Neuronal stem cell (in vitro differentiated cells): ENCODE data around the gene PDE8A.
"Not testable (repeated sequence)": the region's sequence is repeated elsewhere in the genome, so short reads cannot be mapped to it uniquely, and the experiment has no call there.

ENCODE experiments used
- DNase-seq: peaks from one replicate; pipeline ENCODE4 v3.0.0-alpha.2; 2013; ENCODE audit warnings: low spot score
- H2AFZ ChIP-seq: one replicate; pipeline ENCODE4 v1.6.1; 2013; ENCODE audit warnings: mild to moderate bottlenecking, low read length, inconsistent platforms
- H2AK5ac ChIP-seq: 2 replicates; pipeline ENCODE4 v1.6.1; 2013; ENCODE audit warnings: low read depth, mild to moderate bottlenecking, inconsistent platforms, low read length, moderate library complexity, mixed read lengths
- H2BK120ac ChIP-seq: 2 replicates; pipeline ENCODE4 v1.6.1; 2013; ENCODE audit warnings: low read depth, mild to moderate bottlenecking, inconsistent platforms, low read length, moderate library complexity, mixed read lengths
- H2BK12ac ChIP-seq: one replicate; pipeline ENCODE4 v1.6.1; 2013; ENCODE audit warnings: low read length, inconsistent platforms
- H2BK15ac ChIP-seq: 2 replicates; pipeline ENCODE4 v1.6.1; 2013; ENCODE audit warnings: mild to moderate bottlenecking, low read length, inconsistent platforms, mixed read lengths
- H2BK5ac ChIP-seq: one replicate; pipeline ENCODE4 v1.6.1; 2013; ENCODE audit warnings: inconsistent platforms, mild to moderate bottlenecking, low read length, moderate library complexity
- H3K14ac ChIP-seq: one replicate; pipeline ENCODE4 v1.6.1; 2013; ENCODE audit warnings: low read length, inconsistent platforms
- H3K18ac ChIP-seq: 2 replicates; pipeline ENCODE4 v1.6.1; 2013; ENCODE audit warnings: low read length, inconsistent platforms
- H3K23ac ChIP-seq: 2 replicates; pipeline ENCODE4 v1.6.1; 2013; ENCODE audit warnings: low read depth, mild to moderate bottlenecking, mixed read lengths, low read length, inconsistent platforms; ENCODE audit not compliant: poor library complexity
- H3K27ac ChIP-seq: replicated peaks from 3 replicates; pipeline ENCODE4 v1.5.1; 2013; ENCODE audit warnings: low read length, inconsistent platforms
- H3K27me3 ChIP-seq, 3 experiments: 2 replicates each; pipeline ENCODE4 v1.6.1; 2013; ENCODE audit warnings: low read length in 3 of 3, mild to moderate bottlenecking in 2 of 3, inconsistent platforms in 1 of 3, low read depth in 1 of 3, mixed read lengths in 1 of 3, moderate library complexity in 1 of 3; ENCODE audit not compliant: control insufficient read depth in 3 of 3, insufficient read depth in 3 of 3
- H3K36me3 ChIP-seq, 2 donors: replicated peaks in 1 of 2; 2 replicates each; pipeline ENCODE4 v1.6.1; 2013; ENCODE audit warnings: low read length in 2 of 2; ENCODE audit not compliant: control insufficient read depth in 2 of 2, insufficient read depth in 2 of 2
- H3K4ac ChIP-seq: 2 replicates; pipeline ENCODE4 v1.6.1; 2013; ENCODE audit warnings: inconsistent platforms, mild to moderate bottlenecking, low read length, moderate library complexity
- H3K4me1 ChIP-seq, 2 donors: 1 replicate in 1 of 2; 2 replicates in 1 of 2; pipeline ENCODE4 v1.6.1; 2013; ENCODE audit warnings: low read length in 2 of 2, low read depth in 1 of 2; ENCODE audit not compliant: control insufficient read depth in 2 of 2, insufficient read depth in 1 of 2
- H3K4me2 ChIP-seq: one replicate; pipeline ENCODE4 v1.6.1; 2013; ENCODE audit warnings: mild to moderate bottlenecking, low read length, inconsistent platforms; ENCODE audit not compliant: insufficient read depth, poor library complexity, severe bottlenecking
- H3K4me3 ChIP-seq, 2 donors: 2 replicates each; pipeline ENCODE4 v1.5.1; 2013; ENCODE audit warnings: low read length in 2 of 2, mild to moderate bottlenecking in 2 of 2, inconsistent platforms in 1 of 2, moderate library complexity in 1 of 2
- H3K79me1 ChIP-seq: one replicate; pipeline ENCODE4 v1.6.1; 2013; ENCODE audit warnings: low read depth, mild to moderate bottlenecking, inconsistent platforms, low read length, moderate library complexity
- H3K9ac ChIP-seq: one replicate; pipeline ENCODE4 v1.6.1; 2013; ENCODE audit warnings: mild to moderate bottlenecking, low read depth, low read length, inconsistent platforms; ENCODE audit not compliant: poor library complexity
- H3K9me3 ChIP-seq, 2 donors: replicated peaks in 1 of 2; 2 replicates each; pipeline versions ENCODE3 to v1.6.1; 2013; ENCODE audit warnings: low read length in 2 of 2, mild to moderate bottlenecking in 2 of 2, inconsistent platforms in 1 of 2, low read depth in 1 of 2, mixed read lengths in 1 of 2, moderate library complexity in 1 of 2; ENCODE audit not compliant: control insufficient read depth in 2 of 2, insufficient read depth in 1 of 2
- H4K8ac ChIP-seq: one replicate; pipeline ENCODE4 v1.6.1; 2013; ENCODE audit warnings: low read depth, mild to moderate bottlenecking, inconsistent platforms, low read length, moderate library complexity
- H4K91ac ChIP-seq: one replicate; pipeline ENCODE4 v1.6.1; 2013; ENCODE audit warnings: low read length, low read depth, mild to moderate bottlenecking, inconsistent platforms; ENCODE audit not compliant: poor library complexity
- WGBS, 2 donors: extraction: QIAGEN DNeasy Blood & Tissue Kit; methylation state at CpG; one replicate each; pipeline ENCODE4 v1.1.7; 2013; ENCODE audit warnings: missing lambda C conversion rate in 2 of 2, mixed read lengths in 1 of 2; ENCODE audit not compliant: insufficient read length in 2 of 2, insufficient replicate concordance in 1 of 2; ENCODE audit errors: extremely low coverage in 2 of 2; 5-methylcytosine and 5-hydroxymethylcytosine counted together

Gene PDE8A

DNA sequence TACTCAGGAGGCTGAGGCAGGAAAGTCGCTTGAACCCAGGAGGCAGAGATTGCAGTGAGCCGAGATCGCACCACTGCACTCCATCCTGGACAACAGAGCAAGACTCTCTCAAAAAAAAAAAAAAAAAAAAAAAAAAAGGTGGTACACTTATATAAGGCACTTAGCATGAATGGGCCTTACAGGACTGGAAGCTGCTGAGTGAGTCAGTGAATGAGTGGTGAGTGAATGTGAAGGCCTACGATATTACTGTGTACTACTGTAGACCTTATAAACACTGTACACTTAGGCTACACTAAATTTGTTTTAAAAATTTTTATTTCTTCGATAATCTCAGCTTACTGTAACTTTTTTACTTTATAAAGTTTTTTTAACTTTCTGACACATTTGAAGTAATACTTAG, 15.1 kb downstream of the PDE8A start:
- not testable (repeated sequence) for H3K4me1 ChIP-seq, H3K79me1 ChIP-seq, H3K18ac ChIP-seq, H2AK5ac ChIP-seq, H2BK15ac ChIP-seq, H3K4me2 ChIP-seq, H2BK12ac ChIP-seq, H3K4ac ChIP-seq, H3K14ac ChIP-seq, DNase-seq, H3K23ac ChIP-seq, H4K8ac ChIP-seq, H2BK5ac ChIP-seq, H3K27ac ChIP-seq, H3K9me3 ChIP-seq, H3K36me3 ChIP-seq, H3K27me3 ChIP-seq, H2AFZ ChIP-seq, H2BK120ac ChIP-seq, H3K4me3 ChIP-seq, H4K91ac ChIP-seq, H3K9ac ChIP-seq
- WGBS, 2 donors = no CpG with 5 or more reads among the region's 5 CpGs

DNA sequence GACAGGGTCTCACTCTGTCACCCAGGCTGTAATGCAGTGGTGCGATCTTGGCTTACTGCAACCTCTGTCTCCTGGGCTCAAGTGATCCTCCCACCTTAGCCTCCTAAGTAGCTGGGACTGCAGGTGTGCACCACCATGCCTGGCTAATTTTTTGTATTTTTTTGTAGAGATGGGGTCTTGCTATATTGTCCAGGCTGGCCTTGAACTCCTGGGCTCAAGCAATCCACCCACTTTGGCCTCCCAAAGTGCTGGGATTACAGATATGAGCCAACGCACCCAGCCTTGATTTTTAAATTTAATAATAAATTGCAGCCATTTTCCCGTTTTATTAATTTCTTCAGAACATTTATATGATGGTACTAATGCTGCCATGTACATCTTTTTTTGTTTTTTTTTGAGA, 15.6 kb downstream of the PDE8A start:
- not testable (repeated sequence) for H4K91ac ChIP-seq, H3K4me3 ChIP-seq, H3K14ac ChIP-seq, H3K18ac ChIP-seq, H3K79me1 ChIP-seq, H3K4me2 ChIP-seq, H2AFZ ChIP-seq, DNase-seq, H3K27ac ChIP-seq, H2AK5ac ChIP-seq, H3K36me3 ChIP-seq, H3K9ac ChIP-seq, H4K8ac ChIP-seq, H2BK15ac ChIP-seq, H2BK5ac ChIP-seq, H3K9me3 ChIP-seq, H2BK12ac ChIP-seq, H3K23ac ChIP-seq, H2BK120ac ChIP-seq, H3K27me3 ChIP-seq, H3K4me1 ChIP-seq, H3K4ac ChIP-seq
- WGBS, 2 donors = no CpG with 5 or more reads among the region's 3 CpGs

GRCh38 chr15:85000189-85000864, 18.7 kb downstream of the PDE8A start:
- no peak overlapping the region for H3K9ac ChIP-seq
- H2BK12ac ChIP-seq = no peak overlapping the region
- no peak overlapping the region for H3K18ac ChIP-seq
- no peak overlapping the region for H2AK5ac ChIP-seq
- no peak overlapping the region for H3K4me3 ChIP-seq
- H3K79me1 ChIP-seq = no peaks in the 10 kb centered on the region
- H3K27me3 ChIP-seq = no peaks in the 10 kb centered on the region
- H3K27ac ChIP-seq = no peak overlapping the region
- H2BK15ac ChIP-seq = no peak overlapping the region
- H3K9me3 ChIP-seq = no peaks in the 10 kb centered on the region
- no peak overlapping the region for H4K91ac ChIP-seq
- H2AFZ ChIP-seq = no peak overlapping the region
- H3K4me1 ChIP-seq = no peaks in the 10 kb centered on the region
- H3K14ac ChIP-seq = no peak overlapping the region
- no peak for DNase-seq
- H3K4ac ChIP-seq = no peak overlapping the region
- no peaks in the 10 kb centered on the region for H3K36me3 ChIP-seq
- H2BK120ac ChIP-seq = no peak overlapping the region
- no peak overlapping the region for H2BK5ac ChIP-seq
- H3K4me2 ChIP-seq = no peak overlapping the region
- no peak overlapping the region for H4K8ac ChIP-seq
- H3K23ac ChIP-seq = no peak overlapping the region

- Histone ChIP-seq H2AK5ac (no peak overlapping the region), H2BK120ac (no peak overlapping the region), H2BK5ac (no peak overlapping the region), H3K36me3 (no peaks in the 10 kb centered on the region), H3K79me1 (no peaks in the 10 kb centered on the region), H3K4ac (no peak overlapping the region), H3K14ac (no peak overlapping the region), H3K4me1 (no peaks in the 10 kb centered on the region), H3K23ac (no peak overlapping the region), H2AFZ (no peak overlapping the region), H3K4me3 (no peak overlapping the region), H4K8ac (no peak overlapping the region), H3K27me3 (no peaks in the 10 kb centered on the region), H3K9ac (no peak overlapping the region), H2BK12ac (no peak overlapping the region), H3K9me3 (no peaks in the 10 kb centered on the region), H3K18ac (no peak overlapping the region), H3K27ac (no peak overlapping the region), H4K91ac (no peak overlapping the region), H2BK15ac (no peak overlapping the region), H3K4me2 (no peak overlapping the region)
- WGBS, 2 donors = no CpG with 5 or more reads among the region's 5 CpGs
- no peak for DNase-seq
Measured at GRCh38 chr15:85000937-85001336, 19.3 kb downstream of the PDE8A start.
